ENCODE data around the gene PPP1R11. TPM values are rescaled to one million over a fixed set of nuclear protein-coding genes. Genes with fewer than 3 reads are reported as not detected.
A peak's percentile ranks its signal among the peaks of the same experiment; 100 is the strongest.

PPP1R11 gene
- total and polyA plus RNA-seq, 2 of the 13 experiments (the other 11 are each of a cell fraction or from before 2014, with no cell fraction given) = 32.1 to 58.9 TPM

DNA sequence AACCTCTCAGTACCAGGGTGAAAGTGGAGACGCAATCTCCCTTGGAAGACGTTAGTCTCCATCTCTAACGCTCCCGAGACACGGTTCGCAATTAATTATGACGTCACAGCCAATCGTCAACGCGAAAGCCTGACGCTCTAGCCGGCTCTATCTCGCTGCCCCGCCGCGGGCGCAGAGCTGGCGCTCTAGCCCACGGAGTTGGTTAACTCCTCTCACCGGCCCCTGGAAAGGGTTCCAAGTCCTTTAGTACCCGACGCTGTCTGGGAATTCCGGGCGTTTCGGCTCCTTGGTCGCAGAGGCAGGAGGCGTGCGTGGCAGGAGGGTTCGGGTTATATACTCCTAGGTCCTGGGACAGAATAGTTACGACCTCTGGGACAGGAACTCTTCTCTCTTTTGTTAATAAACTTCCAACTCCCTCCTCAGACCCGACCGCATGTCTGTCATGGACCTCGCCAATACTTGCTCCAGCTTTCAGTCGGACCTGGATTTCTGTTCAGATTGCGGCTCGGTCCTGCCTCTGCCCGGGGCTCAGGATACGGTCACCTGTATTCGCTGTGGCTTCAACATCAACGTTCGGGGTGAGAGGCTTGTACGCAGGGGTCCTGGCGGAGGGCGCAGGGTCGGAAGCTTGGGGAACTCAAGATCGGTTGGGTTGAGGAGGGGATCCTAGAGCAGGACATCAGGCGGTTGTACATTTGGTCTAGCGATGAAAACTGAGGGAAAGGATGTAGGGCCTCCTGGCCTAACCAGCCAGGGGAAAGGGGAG is 5.7 kb upstream of the PPP1R11 start, which contains the start of gene POLR1H (continued):
- TF ChIP-seq, protein P1, sequence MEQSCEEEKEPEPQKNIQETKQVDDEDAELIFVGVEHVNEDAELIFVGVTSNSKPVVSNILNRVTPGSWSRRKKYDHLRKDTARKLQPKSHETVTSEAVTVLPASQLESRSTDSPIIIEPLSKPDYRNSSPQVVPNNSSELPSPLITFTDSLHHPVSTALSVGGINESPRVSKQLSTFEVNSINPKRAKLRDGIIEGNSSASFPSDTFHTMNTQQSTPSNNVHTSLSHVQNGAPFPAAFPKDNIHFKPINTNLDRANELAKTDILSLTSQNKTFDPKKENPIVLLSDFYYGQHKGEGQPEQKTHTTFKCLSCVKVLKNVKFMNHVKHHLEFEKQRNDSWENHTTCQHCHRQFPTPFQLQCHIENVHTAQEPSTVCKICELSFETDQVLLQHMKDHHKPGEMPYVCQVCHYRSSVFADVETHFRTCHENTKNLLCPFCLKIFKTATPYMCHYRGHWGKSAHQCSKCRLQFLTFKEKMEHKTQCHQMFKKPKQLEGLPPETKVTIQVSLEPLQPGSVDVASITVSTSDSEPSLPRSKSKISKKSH (CRISPR knock-in tag; IDR thresholded peaks at IDR 0.05; ENCODE audit: borderline replicate concordance) = no peak; the same call in 1 of the 2 replicates
- TF ChIP-seq ZSCAN21 (CRISPR knock-in tag; IDR thresholded peaks at IDR 0.05; ENCODE audit: borderline replicate concordance) (peak; percentile 28; the same call in 1 of the 2 replicates), GABPB1 (CRISPR knock-in tag; IDR thresholded peaks at IDR 0.05) (peak; percentile 90), POGZ (CRISPR knock-in tag; IDR thresholded peaks at IDR 0.05) (peak; percentile 87), ISX (CRISPR knock-in tag; conservative IDR thresholded peaks at IDR 0.05) (peak; percentile 86; the same call in 1 of the 2 replicates), ZFY (CRISPR knock-in tag; IDR thresholded peaks at IDR 0.05) (peak; percentile 75), ATRX (CRISPR knock-in tag; IDR thresholded peaks at IDR 0.05; ENCODE audit: borderline replicate concordance) (no peak), ZNF839 (CRISPR knock-in tag; IDR thresholded peaks at IDR 0.05; ENCODE audit: borderline replicate concordance) (peak; percentile 74; the same call in 1 of the 2 replicates), ZBTB42 (CRISPR knock-in tag; IDR thresholded peaks at IDR 0.05) (peak; percentile 57; the same call in 1 of the 2 replicates), ZNF17 (CRISPR knock-in tag; IDR thresholded peaks at IDR 0.05) (0 out of 2 replicates have a peak, but pooled peaks have one; percentile 54), ZNF614 (CRISPR knock-in tag; IDR thresholded peaks at IDR 0.05; ENCODE audit: borderline replicate concordance) (peak; percentile 74; the same call in 1 of the 2 replicates), ZNF790 (CRISPR knock-in tag; IDR thresholded peaks at IDR 0.05; ENCODE audit: borderline replicate concordance) (peak; percentile 86), ONECUT2 (CRISPR knock-in tag; IDR thresholded peaks at IDR 0.05) (peak; percentile 67), ZNF225 (CRISPR knock-in tag; IDR thresholded peaks at IDR 0.05) (peak; percentile 63), ATF7 (IDR thresholded peaks at IDR 0.05) (peak; percentile 100), ATF7 (CRISPR knock-in tag; IDR thresholded peaks at IDR 0.05) (peak; percentile 98), STAG1 (CRISPR knock-in tag; IDR thresholded peaks at IDR 0.05) (peak; percentile 47)
- TF ChIP-seq, protein P2, sequence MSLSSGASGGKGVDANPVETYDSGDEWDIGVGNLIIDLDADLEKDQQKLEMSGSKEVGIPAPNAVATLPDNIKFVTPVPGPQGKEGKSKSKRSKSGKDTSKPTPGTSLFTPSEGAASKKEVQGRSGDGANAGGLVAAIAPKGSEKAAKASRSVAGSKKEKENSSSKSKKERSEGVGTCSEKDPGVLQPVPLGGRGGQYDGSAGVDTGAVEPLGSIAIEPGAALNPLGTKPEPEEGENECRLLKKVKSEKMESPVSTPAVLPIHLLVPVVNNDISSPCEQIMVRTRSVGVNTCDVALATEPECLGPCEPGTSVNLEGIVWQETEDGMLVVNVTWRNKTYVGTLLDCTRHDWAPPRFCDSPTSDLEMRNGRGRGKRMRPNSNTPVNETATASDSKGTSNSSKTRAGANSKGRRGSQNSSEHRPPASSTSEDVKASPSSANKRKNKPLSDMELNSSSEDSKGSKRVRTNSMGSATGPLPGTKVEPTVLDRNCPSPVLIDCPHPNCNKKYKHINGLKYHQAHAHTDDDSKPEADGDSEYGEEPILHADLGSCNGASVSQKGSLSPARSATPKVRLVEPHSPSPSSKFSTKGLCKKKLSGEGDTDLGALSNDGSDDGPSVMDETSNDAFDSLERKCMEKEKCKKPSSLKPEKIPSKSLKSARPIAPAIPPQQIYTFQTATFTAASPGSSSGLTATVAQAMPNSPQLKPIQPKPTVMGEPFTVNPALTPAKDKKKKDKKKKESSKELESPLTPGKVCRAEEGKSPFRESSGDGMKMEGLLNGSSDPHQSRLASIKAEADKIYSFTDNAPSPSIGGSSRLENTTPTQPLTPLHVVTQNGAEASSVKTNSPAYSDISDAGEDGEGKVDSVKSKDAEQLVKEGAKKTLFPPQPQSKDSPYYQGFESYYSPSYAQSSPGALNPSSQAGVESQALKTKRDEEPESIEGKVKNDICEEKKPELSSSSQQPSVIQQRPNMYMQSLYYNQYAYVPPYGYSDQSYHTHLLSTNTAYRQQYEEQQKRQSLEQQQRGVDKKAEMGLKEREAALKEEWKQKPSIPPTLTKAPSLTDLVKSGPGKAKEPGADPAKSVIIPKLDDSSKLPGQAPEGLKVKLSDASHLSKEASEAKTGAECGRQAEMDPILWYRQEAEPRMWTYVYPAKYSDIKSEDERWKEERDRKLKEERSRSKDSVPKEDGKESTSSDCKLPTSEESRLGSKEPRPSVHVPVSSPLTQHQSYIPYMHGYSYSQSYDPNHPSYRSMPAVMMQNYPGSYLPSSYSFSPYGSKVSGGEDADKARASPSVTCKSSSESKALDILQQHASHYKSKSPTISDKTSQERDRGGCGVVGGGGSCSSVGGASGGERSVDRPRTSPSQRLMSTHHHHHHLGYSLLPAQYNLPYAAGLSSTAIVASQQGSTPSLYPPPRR (CRISPR knock-in tag; IDR thresholded peaks at IDR 0.05; ENCODE audit: borderline replicate concordance) = 0 out of 2 replicates have a peak, but pooled peaks have one; percentile 16
- TF ChIP-seq, protein P3, sequence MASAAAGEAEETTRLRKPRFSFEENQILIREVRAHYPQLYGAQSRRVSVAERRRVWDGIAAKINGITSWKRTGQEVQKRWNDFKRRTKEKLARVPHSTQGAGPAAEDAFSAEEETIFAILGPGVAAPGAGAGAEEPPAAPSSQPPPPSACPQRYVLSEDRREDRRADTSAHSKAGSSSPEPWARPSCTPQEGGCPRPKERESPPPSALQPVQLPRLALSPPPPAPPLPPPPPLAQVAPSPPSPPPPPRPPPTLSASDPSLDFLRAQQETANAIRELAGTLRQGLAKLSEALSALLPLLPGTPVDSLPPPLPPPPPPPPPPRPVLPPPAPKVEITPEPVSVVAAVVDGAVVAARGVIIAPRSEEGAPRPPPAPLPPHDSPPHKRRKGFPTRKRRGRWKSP (CRISPR knock-in tag; IDR thresholded peaks at IDR 0.05) = peak; percentile 93
